ENCODE data around the gene HOXD11.

HOXD11 gene

GRCh38 chr2:176154576-176155252 is 47.6 kb downstream of the HOXD11 start:
- H3K9ac ChIP-seq (ENCODE audit: low read length), result no peak overlapping the region

GRCh38 chr2:176155356-176156044 is 48.4 kb downstream of the HOXD11 start:
- no peak for TF ChIP-seq CTCF (IDR thresholded peaks at IDR 0.05; ENCODE audit: low read length)
- Histone ChIP-seq H3K27ac (ENCODE audit: low read depth, low read length, poor library complexity, severe bottlenecking) (no peak overlapping the region), H3K36me3 (ENCODE audit: insufficient read depth, low read length) (no peaks in the 10 kb centered on the region), H2AFZ (ENCODE audit: low read length) (no peak overlapping the region), H3K27me3 (ENCODE audit: insufficient read depth, low read length) (no peaks in the 10 kb centered on the region), H3K4me2 (ENCODE audit: low read length) (no peak overlapping the region), H3K9me3 (ENCODE audit: low read length) (no peaks in the 10 kb centered on the region), H4K20me1 (ENCODE audit: insufficient read depth, low read length) (no peaks in the 10 kb centered on the region), H3K79me2 (ENCODE audit: insufficient read depth, low read length) (no peaks in the 10 kb centered on the region), H3K9ac (ENCODE audit: low read length) (no peak overlapping the region), H3F3A (ENCODE audit: insufficient read depth, low read length) (no peaks in the 10 kb centered on the region), H3K4me1 (ENCODE audit: insufficient read depth, low read length, severe bottlenecking) (no peaks in the 10 kb centered on the region), H3K4me3 (ENCODE audit: low read depth, low read length, poor library complexity, severe bottlenecking) (no peak overlapping the region), H3K9me2 (ENCODE audit: low read depth, low read length) (no peaks in the 10 kb centered on the region)

More at GRCh38 chr2:176154576-176155252, 47.6 kb downstream of the HOXD11 start:
- H3K4me1 ChIP-seq (ENCODE audit: insufficient read depth, low read length, severe bottlenecking), result no peaks in the 10 kb centered on the region
- TF ChIP-seq CTCF (IDR thresholded peaks at IDR 0.05; ENCODE audit: low read length), result no peak
- no peak for TF ChIP-seq EZH2 (IDR thresholded peaks at IDR 0.05; ENCODE audit: borderline replicate concordance, low read length)
- H3F3A ChIP-seq (ENCODE audit: insufficient read depth, low read length), result no peaks in the 10 kb centered on the region
- no peaks in the 10 kb centered on the region for H3K9me2 ChIP-seq (ENCODE audit: low read depth, low read length)
- H3K79me2 ChIP-seq (ENCODE audit: insufficient read depth, low read length), result no peaks in the 10 kb centered on the region
- no peaks in the 10 kb centered on the region for H3K9me3 ChIP-seq (ENCODE audit: low read length)
- H3K36me3 ChIP-seq (ENCODE audit: insufficient read depth, low read length), result no peaks in the 10 kb centered on the region
- no peak overlapping the region for H3K27ac ChIP-seq (ENCODE audit: low read depth, low read length, poor library complexity, severe bottlenecking)
- H2AFZ ChIP-seq (ENCODE audit: low read length), result no peak overlapping the region
- H3K4me2 ChIP-seq (ENCODE audit: low read length), result no peak overlapping the region
- no peak overlapping the region for H3K4me3 ChIP-seq (ENCODE audit: low read depth, low read length, poor library complexity, severe bottlenecking)
- no peaks in the 10 kb centered on the region for H3K27me3 ChIP-seq (ENCODE audit: insufficient read depth, low read length)
- H4K20me1 ChIP-seq (ENCODE audit: insufficient read depth, low read length), result no peaks in the 10 kb centered on the region

- Histone ChIP-seq H3K36me3 (ENCODE audit: insufficient read depth, low read length) (no peaks in the 10 kb centered on the region), H3K4me1 (ENCODE audit: insufficient read depth, low read length, severe bottlenecking) (no peaks in the 10 kb centered on the region), H3K79me2 (ENCODE audit: insufficient read depth, low read length) (no peaks in the 10 kb centered on the region), H3F3A (ENCODE audit: insufficient read depth, low read length) (no peaks in the 10 kb centered on the region), H4K20me1 (ENCODE audit: insufficient read depth, low read length) (no peaks in the 10 kb centered on the region), H3K9me3 (ENCODE audit: low read length) (no peaks in the 10 kb centered on the region), H3K9ac (ENCODE audit: low read length) (no peak overlapping the region), H3K27me3 (ENCODE audit: insufficient read depth, low read length) (no peaks in the 10 kb centered on the region), H3K27ac (ENCODE audit: low read depth, low read length, poor library complexity, severe bottlenecking) (no peak overlapping the region), H2AFZ (ENCODE audit: low read length) (no peak overlapping the region), H3K9me2 (ENCODE audit: low read depth, low read length) (no peaks in the 10 kb centered on the region), H3K4me3 (ENCODE audit: low read depth, low read length, poor library complexity, severe bottlenecking) (no peak overlapping the region), H3K4me2 (ENCODE audit: low read length) (no peak overlapping the region)
- no peak for TF ChIP-seq CTCF (IDR thresholded peaks at IDR 0.05; ENCODE audit: low read length)
- TF ChIP-seq EZH2 (IDR thresholded peaks at IDR 0.05; ENCODE audit: borderline replicate concordance, low read length), result no peak
Observed at GRCh38 chr2:176156301-176156806, 49.3 kb downstream of the HOXD11 start.
